Measurements from ENCODE around the gene BCLAF3.

DNA sequence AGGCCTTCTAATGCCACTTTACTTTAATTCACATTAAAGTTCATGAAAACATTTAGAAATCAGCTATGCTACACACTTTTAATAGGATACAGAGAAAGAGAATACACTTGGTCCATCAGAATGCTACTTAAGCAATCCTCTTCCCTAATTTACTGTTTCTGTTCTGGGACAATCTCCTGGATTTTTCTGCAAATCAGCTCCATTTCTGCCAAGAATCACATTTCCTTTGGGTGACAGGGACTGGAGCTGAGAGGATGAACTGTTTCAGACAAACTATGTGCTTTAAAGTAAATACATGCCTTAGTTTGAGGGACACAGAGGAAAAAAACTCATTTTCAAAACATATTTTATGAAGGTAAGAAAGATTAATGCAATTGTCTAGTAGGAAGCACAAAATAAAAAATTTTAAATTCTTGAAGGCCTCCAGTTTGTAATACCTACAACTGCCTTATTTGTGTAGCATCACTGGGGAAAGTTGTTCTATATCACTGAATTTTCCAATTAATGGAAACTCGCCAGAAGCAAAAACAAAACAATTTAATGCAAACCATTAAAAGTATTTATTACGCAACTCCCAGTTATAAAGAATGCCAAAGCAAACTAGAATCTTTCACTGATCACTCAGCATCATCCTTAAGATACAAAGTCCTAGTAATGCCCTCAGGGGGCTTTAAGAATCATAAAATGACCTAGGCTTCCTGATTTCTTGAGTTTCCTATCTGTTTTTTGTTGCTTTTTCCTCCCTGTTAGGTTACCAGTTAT lies 36.3 kb downstream of the BCLAF3 start:
- no peak for TF ChIP-seq POLR2A (IDR thresholded peaks at IDR 0.05)
- TF ChIP-seq, protein P1, sequence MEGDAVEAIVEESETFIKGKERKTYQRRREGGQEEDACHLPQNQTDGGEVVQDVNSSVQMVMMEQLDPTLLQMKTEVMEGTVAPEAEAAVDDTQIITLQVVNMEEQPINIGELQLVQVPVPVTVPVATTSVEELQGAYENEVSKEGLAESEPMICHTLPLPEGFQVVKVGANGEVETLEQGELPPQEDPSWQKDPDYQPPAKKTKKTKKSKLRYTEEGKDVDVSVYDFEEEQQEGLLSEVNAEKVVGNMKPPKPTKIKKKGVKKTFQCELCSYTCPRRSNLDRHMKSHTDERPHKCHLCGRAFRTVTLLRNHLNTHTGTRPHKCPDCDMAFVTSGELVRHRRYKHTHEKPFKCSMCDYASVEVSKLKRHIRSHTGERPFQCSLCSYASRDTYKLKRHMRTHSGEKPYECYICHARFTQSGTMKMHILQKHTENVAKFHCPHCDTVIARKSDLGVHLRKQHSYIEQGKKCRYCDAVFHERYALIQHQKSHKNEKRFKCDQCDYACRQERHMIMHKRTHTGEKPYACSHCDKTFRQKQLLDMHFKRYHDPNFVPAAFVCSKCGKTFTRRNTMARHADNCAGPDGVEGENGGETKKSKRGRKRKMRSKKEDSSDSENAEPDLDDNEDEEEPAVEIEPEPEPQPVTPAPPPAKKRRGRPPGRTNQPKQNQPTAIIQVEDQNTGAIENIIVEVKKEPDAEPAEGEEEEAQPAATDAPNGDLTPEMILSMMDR (IDR thresholded peaks at IDR 0.05) = no peak
